IMR-90 (cell line): ENCODE data around the gene PTPRC. TPM values are rescaled to one million over a fixed set of nuclear protein-coding genes. Genes with fewer than 3 reads are reported as not detected.

Experiments used
- ATAC-seq: fragments of 200-7000 bp; cut with Tn5 transposase; 2 replicates; pipeline ENCODE4 v1.9.1; 2020; ENCODE audit warnings: low read depth, mild to moderate bottlenecking, moderate library complexity
- BruUV-seq: library from RNA; stranded (reverse); fragments of 400-500 nt; replicated peaks from 2 replicates; lab custom pipeline; 2021; lab: Mats Ljungman, UMichigan
- CTCF ChIA-PET: fragments of 300-600 bp; formaldehyde crosslinking; extraction: SDS; loops from one replicate; lab custom pipeline; 2021; ENCODE audit warnings: antibody characterized with exemption; lab: Yijun Ruan, JAX
- POLR2A ChIA-PET: fragments of 300-600 bp; sonication (Branson Sonifier 250); formaldehyde crosslinking; loops from one replicate; lab custom pipeline; 2022; ENCODE audit warnings: antibody characterized with exemption; ENCODE audit not compliant: unreplicated experiment; lab: Charles Lee
- DNase-seq: peaks from one replicate; pipeline ENCODE4 v3.0.0; 2013
- H2AFZ ChIP-seq: replicated peaks from 2 replicates; pipeline ENCODE3; 2013; ENCODE audit warnings: low read length, mild to moderate bottlenecking; ENCODE audit not compliant: poor library complexity
- H2AK5ac ChIP-seq: 2 replicates; pipeline ENCODE4 v1.6.1; 2013; ENCODE audit warnings: low read depth, low read length, inconsistent platforms
- H2AK9ac ChIP-seq: replicated peaks from 2 replicates; pipeline ENCODE3; 2013; ENCODE audit warnings: mild to moderate bottlenecking, low read depth, low read length, moderate library complexity; ENCODE audit not compliant: poor library complexity
- H2BK120ac ChIP-seq: 2 replicates; pipeline ENCODE4 v1.6.1; 2013; ENCODE audit warnings: low read depth, low read length, inconsistent platforms
- H2BK15ac ChIP-seq: 3 replicates; pipeline ENCODE4 v1.6.1; 2013; ENCODE audit warnings: low read depth, low read length, inconsistent platforms
- H2BK20ac ChIP-seq: 2 replicates; pipeline ENCODE4 v1.6.1; 2013; ENCODE audit warnings: low read depth, mild to moderate bottlenecking, inconsistent platforms, low read length, moderate library complexity
- H2BK5ac ChIP-seq: 2 replicates; pipeline ENCODE4 v1.6.1; 2013; ENCODE audit warnings: mild to moderate bottlenecking, low read depth, low read length, inconsistent platforms; ENCODE audit not compliant: poor library complexity, severe bottlenecking
- H3K14ac ChIP-seq: replicated peaks from 2 replicates; pipeline ENCODE4 v1.6.1; 2013; ENCODE audit warnings: low read depth, low read length, inconsistent platforms
- H3K18ac ChIP-seq: 2 replicates; pipeline ENCODE4 v1.6.1; 2013; ENCODE audit warnings: low read depth, low read length, control low read depth
- H3K23ac ChIP-seq: 2 replicates; pipeline ENCODE4 v1.6.1; 2013; ENCODE audit warnings: low read depth, low read length, inconsistent platforms
- H3K27ac ChIP-seq: 2 replicates; pipeline ENCODE4 v1.5.1; 2013; ENCODE audit warnings: mild to moderate bottlenecking, control low read depth, low read length; ENCODE audit not compliant: insufficient read depth
- H3K27me3 ChIP-seq: 2 replicates; pipeline ENCODE4 v1.6.1; 2013; ENCODE audit warnings: low read length; ENCODE audit not compliant: control insufficient read depth, insufficient read depth
- H3K36me3 ChIP-seq: 2 replicates; pipeline ENCODE4 v1.6.1; 2013; ENCODE audit warnings: low read length, mixed read lengths; ENCODE audit not compliant: control insufficient read depth, insufficient read depth
- H3K4ac ChIP-seq: 2 replicates; pipeline ENCODE4 v1.6.1; 2013; ENCODE audit warnings: low read depth, low read length, inconsistent platforms
- H3K4me1 ChIP-seq: 2 replicates; pipeline ENCODE4 v1.6.1; 2013; ENCODE audit warnings: low read length, mixed read lengths; ENCODE audit not compliant: control insufficient read depth, insufficient read depth
- H3K4me2 ChIP-seq: 2 replicates; pipeline ENCODE4 v1.6.1; 2013; ENCODE audit warnings: low read depth, mild to moderate bottlenecking, control low read depth, low read length, moderate library complexity
- H3K4me3 ChIP-seq: 2 replicates; pipeline ENCODE4 v1.5.1; 2013; ENCODE audit warnings: low read depth, mild to moderate bottlenecking, control low read depth, low read length, moderate library complexity; ENCODE audit not compliant: insufficient read depth
- H3K56ac ChIP-seq: 2 replicates; pipeline ENCODE4 v1.6.1; 2013; ENCODE audit warnings: low read length, inconsistent platforms; ENCODE audit not compliant: insufficient read depth; ENCODE audit errors: extremely low read depth
- H3K79me1 ChIP-seq, 2 experiments: 2 replicates each; pipeline ENCODE4 v1.6.1; 2013; ENCODE audit warnings: low read length in 2 of 2, inconsistent platforms in 1 of 2, low read depth in 1 of 2
- H3K9ac ChIP-seq: 2 replicates; pipeline ENCODE4 v1.6.1; 2013; ENCODE audit warnings: low read depth, low read length, control low read depth
- H3K9me1 ChIP-seq: 2 replicates; pipeline ENCODE4 v1.6.1; 2013; ENCODE audit warnings: low read length, inconsistent platforms; ENCODE audit not compliant: insufficient read depth
- H3K9me3 ChIP-seq: 2 replicates; pipeline ENCODE4 v1.6.1; 2013; ENCODE audit warnings: low read length; ENCODE audit not compliant: control insufficient read depth, insufficient read depth
- H4K20me1 ChIP-seq: 2 replicates; pipeline ENCODE4 v1.6.1; 2013; ENCODE audit warnings: low read length, inconsistent platforms; ENCODE audit not compliant: insufficient read depth
- H4K5ac ChIP-seq: 2 replicates; pipeline ENCODE4 v1.6.1; 2013; ENCODE audit warnings: mild to moderate bottlenecking, low read depth, low read length, control low read depth
- H4K8ac ChIP-seq, 2 experiments: 2 replicates each; pipeline ENCODE4 v1.6.1; 2013; ENCODE audit warnings: low read depth in 2 of 2, low read length in 2 of 2, control low read depth in 1 of 2, inconsistent platforms in 1 of 2
- H4K91ac ChIP-seq: 2 replicates; pipeline ENCODE4 v1.6.1; 2013; ENCODE audit warnings: low read depth, low read length, inconsistent platforms; ENCODE audit not compliant: insufficient read depth
- BHLHE40 ChIP-seq: fragments of 150-350 bp; IDR thresholded peaks from 2 replicates; pipeline ENCODE4 v1.6.1; 2016; ENCODE audit warnings: mild to moderate bottlenecking, low read depth, low read length
- CEBPB ChIP-seq: IDR thresholded peaks from 2 replicates; pipeline ENCODE4 v1.6.1; 2012; ENCODE audit warnings: low read depth, low read length, improper control_type of control experiment
- CHD1 ChIP-seq: IDR thresholded peaks from 2 replicates; pipeline ENCODE4 v1.6.1; 2012; ENCODE audit warnings: low read depth, low read length, improper control_type of control experiment
- FOS ChIP-seq: fragments of 150-350 bp; IDR thresholded peaks from 2 replicates; pipeline ENCODE4 v1.6.1; 2016; ENCODE audit warnings: low read depth, low read length
- MAFK ChIP-seq: IDR thresholded peaks from 2 replicates; pipeline ENCODE4 v1.6.1; 2012; ENCODE audit warnings: low read depth, low read length, improper control_type of control experiment
- MAZ ChIP-seq: IDR thresholded peaks from 2 replicates; pipeline ENCODE4 v1.6.1; 2012; ENCODE audit warnings: low read depth, mild to moderate bottlenecking, low read length, improper control_type of control experiment, moderate library complexity, borderline replicate concordance
- MXI1 ChIP-seq: IDR thresholded peaks from 2 replicates; pipeline ENCODE4 v1.6.1; 2012; ENCODE audit warnings: low read depth, mild to moderate bottlenecking, low read length, moderate library complexity, borderline replicate concordance
- NFE2L2 ChIP-seq: fragments of 150-350 bp; IDR thresholded peaks from 2 replicates; pipeline ENCODE4 v1.6.1; 2016; ENCODE audit warnings: low read depth, mild to moderate bottlenecking, low read length
- POLR2A ChIP-seq: IDR thresholded peaks from 2 replicates; pipeline ENCODE4 v1.6.1; 2012; ENCODE audit warnings: mild to moderate bottlenecking, low read depth, low read length
- RAD21 ChIP-seq: IDR thresholded peaks from 2 replicates; pipeline ENCODE4 v1.6.1; 2012; ENCODE audit warnings: low read length, improper control_type of control experiment
- RCOR1 ChIP-seq: IDR thresholded peaks from 2 replicates; pipeline ENCODE4 v1.6.1; 2012; ENCODE audit warnings: mild to moderate bottlenecking, low read length, improper control_type of control experiment; ENCODE audit not compliant: insufficient replicate concordance
- RFX5 ChIP-seq: IDR thresholded peaks from 2 replicates; pipeline ENCODE4 v1.8.0; 2012; ENCODE audit warnings: low read depth, mild to moderate bottlenecking, low read length, moderate library complexity
- SMC3 ChIP-seq: fragments of 150-350 bp; IDR thresholded peaks from 2 replicates; pipeline ENCODE4 v1.6.1; 2016; ENCODE audit warnings: low read depth, mild to moderate bottlenecking, antibody characterized with exemption, low read length, moderate library complexity
- dilution Hi-C: fragments of 300-500 bp; cut with HindIII; formaldehyde crosslinking; loops from one replicate; pipeline ENCODE4 v1.14.3; 2018; ENCODE audit warnings: low sequenced_read_pairs; ENCODE audit not compliant: unreplicated experiment
- in situ Hi-C: fragments of 300-500 bp; cut with MboI; formaldehyde crosslinking; loops from 3 replicates; pipeline ENCODE4 v1.14.3; 2019; ENCODE audit warnings: low sequenced_read_pairs, inconsistent platforms, mixed read lengths
- intact Hi-C: fragments of 100-400 bp; cut with micrococcal nuclease; formaldehyde crosslinking; loops from 2 replicates; pipeline ENCODE4 v1.10.0; 2022
- polyA plus RNA-seq, 3 experiments: library from polyadenylated mRNA; depleted of rRNA; stranded (reverse); fragments of >200 nt; gene quantifications; 2 replicates each; pipeline ENCODE4 v1.2.3, GENCODE V29; 2012; ENCODE audit warnings: low replicate concordance in 1 of 3
- total RNA-seq: library from RNA; depleted of rRNA; stranded (reverse); fragments of >200 nt; gene quantifications from 2 replicates; pipeline ENCODE4 v1.2.3, GENCODE V29; 2012
- TF ChIP-seq, protein P1 (sequence below): fragments of 150-350 bp; IDR thresholded peaks from 2 replicates; pipeline ENCODE4 v1.6.1; 2016; ENCODE audit warnings: low read depth, mild to moderate bottlenecking, low read length, moderate library complexity, borderline replicate concordance
- TF ChIP-seq, protein P2 (sequence below): fragments of 150-350 bp; IDR thresholded peaks from 2 replicates; pipeline ENCODE4 v1.6.1; 2017; ENCODE audit warnings: mild to moderate bottlenecking, antibody characterized with exemption, low read length, low read depth
- TF ChIP-seq, protein P3 (sequence below): conservative IDR thresholded peaks from 2 replicates; pipeline ENCODE4 v1.5.1; 2012; ENCODE audit warnings: mild to moderate bottlenecking, low read depth, low read length, improper control_type of control experiment

The PTPRC gene
- total and polyA plus RNA-seq, 2 of the 4 experiments (the other 2 are of a cell fraction) = not detected

DNA sequence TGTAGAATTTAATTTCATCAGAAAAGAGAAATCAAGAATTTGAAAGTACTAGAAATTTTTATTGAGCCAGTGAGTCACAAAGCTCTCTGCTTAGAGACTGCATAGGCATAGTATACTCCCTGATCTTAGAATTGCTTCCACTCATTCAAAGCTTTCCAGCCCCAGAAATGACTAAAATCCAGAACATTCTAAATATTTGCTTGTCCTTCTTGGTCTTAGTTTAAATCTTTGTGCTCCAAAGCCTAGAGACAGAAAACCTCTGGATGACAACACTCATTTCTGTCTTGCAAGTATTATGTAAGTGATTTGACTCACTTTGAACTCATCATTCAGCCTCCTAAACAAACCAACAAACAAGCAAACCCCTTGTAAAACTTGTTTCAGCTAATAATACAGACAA lies 74.2 kb downstream of the PTPRC start:
- no peak overlapping the region for H3K14ac ChIP-seq
- no peak overlapping the region for H2AK5ac ChIP-seq
- TF ChIP-seq RCOR1 = no peak
- TF ChIP-seq FOS = no peak
- TF ChIP-seq MXI1 = no peak
- no peak for TF ChIP-seq RAD21
- TF ChIP-seq BHLHE40 = no peak
- no peak for TF ChIP-seq CEBPB
- TF ChIP-seq, protein P1, sequence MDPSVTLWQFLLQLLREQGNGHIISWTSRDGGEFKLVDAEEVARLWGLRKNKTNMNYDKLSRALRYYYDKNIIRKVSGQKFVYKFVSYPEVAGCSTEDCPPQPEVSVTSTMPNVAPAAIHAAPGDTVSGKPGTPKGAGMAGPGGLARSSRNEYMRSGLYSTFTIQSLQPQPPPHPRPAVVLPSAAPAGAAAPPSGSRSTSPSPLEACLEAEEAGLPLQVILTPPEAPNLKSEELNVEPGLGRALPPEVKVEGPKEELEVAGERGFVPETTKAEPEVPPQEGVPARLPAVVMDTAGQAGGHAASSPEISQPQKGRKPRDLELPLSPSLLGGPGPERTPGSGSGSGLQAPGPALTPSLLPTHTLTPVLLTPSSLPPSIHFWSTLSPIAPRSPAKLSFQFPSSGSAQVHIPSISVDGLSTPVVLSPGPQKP = no peak
- TF ChIP-seq CHD1 = no peak
- TF ChIP-seq SMC3 = no peak
- TF ChIP-seq, protein P2, sequence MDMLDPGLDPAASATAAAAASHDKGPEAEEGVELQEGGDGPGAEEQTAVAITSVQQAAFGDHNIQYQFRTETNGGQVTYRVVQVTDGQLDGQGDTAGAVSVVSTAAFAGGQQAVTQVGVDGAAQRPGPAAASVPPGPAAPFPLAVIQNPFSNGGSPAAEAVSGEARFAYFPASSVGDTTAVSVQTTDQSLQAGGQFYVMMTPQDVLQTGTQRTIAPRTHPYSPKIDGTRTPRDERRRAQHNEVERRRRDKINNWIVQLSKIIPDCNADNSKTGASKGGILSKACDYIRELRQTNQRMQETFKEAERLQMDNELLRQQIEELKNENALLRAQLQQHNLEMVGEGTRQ = no peak
- no peak for TF ChIP-seq MAZ
- TF ChIP-seq MAFK = no peak
- no peak for TF ChIP-seq POLR2A
- TF ChIP-seq NFE2L2 = no peak
- TF ChIP-seq, protein P3, sequence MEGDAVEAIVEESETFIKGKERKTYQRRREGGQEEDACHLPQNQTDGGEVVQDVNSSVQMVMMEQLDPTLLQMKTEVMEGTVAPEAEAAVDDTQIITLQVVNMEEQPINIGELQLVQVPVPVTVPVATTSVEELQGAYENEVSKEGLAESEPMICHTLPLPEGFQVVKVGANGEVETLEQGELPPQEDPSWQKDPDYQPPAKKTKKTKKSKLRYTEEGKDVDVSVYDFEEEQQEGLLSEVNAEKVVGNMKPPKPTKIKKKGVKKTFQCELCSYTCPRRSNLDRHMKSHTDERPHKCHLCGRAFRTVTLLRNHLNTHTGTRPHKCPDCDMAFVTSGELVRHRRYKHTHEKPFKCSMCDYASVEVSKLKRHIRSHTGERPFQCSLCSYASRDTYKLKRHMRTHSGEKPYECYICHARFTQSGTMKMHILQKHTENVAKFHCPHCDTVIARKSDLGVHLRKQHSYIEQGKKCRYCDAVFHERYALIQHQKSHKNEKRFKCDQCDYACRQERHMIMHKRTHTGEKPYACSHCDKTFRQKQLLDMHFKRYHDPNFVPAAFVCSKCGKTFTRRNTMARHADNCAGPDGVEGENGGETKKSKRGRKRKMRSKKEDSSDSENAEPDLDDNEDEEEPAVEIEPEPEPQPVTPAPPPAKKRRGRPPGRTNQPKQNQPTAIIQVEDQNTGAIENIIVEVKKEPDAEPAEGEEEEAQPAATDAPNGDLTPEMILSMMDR = no peak
- TF ChIP-seq RFX5 = no peak
- no peaks in the 10 kb centered on the region; the same call in 1 of the 2 replicates for H3K4me1 ChIP-seq
- intact Hi-C loops (no loop called here), dilution Hi-C loops (no loop called here), in situ Hi-C loops (no loop called here)
- H3K36me3 ChIP-seq = no peaks in the 10 kb centered on the region
- H3K27ac ChIP-seq = no peak overlapping the region
- no peak overlapping the region for H4K8ac ChIP-seq
- no peak overlapping the region for H3K9ac ChIP-seq
- H2AFZ ChIP-seq = no peak overlapping the region
- no peak overlapping the region for H2BK20ac ChIP-seq
- H2BK5ac ChIP-seq = no peak overlapping the region
- no peak overlapping the region for H2AK9ac ChIP-seq
- POLR2A ChIA-PET = no interaction called here
- no peak overlapping the region for H3K56ac ChIP-seq
- no peaks in the 10 kb centered on the region for H4K20me1 ChIP-seq
- H3K79me1 ChIP-seq = no peaks in the 10 kb centered on the region
- no peak overlapping the region for H2BK120ac ChIP-seq
- no peaks in the 10 kb centered on the region; the same call in 1 of the 2 replicates for H3K9me1 ChIP-seq
- DNase-seq (peak; percentile 69), ATAC-seq (peak; percentile 92)
- H4K5ac ChIP-seq = no peak overlapping the region
- no peaks in the 10 kb centered on the region for H3K27me3 ChIP-seq
- H3K18ac ChIP-seq = no peak overlapping the region
- CTCF ChIA-PET = no interaction called here
- H3K9me3 ChIP-seq = no peaks in the 10 kb centered on the region
- no peak overlapping the region for H2BK15ac ChIP-seq
- no peak overlapping the region for H3K23ac ChIP-seq
- no peak overlapping the region for H3K4ac ChIP-seq
- BruUV-seq = no TSS peak
- no peak overlapping the region for H3K4me3 ChIP-seq
- H3K4me2 ChIP-seq = no peak overlapping the region
- H4K91ac ChIP-seq = no peak overlapping the region
